KOPT-K1 (cell line): ENCODE measurements around the gene PANX1.
"Not testable (repeated sequence)": the region's sequence is repeated elsewhere in the genome, so short reads cannot be mapped to it uniquely, and the experiment has no call there.

Source experiments
- H3K27ac ChIP-seq: fragments of 200-600 bp; sonication (generic); 2 replicates; pipeline ENCODE4 v1.5.1; 2016; ENCODE audit warnings: antibody characterized with exemption, mild to moderate bottlenecking, low read depth, low read length; ENCODE audit not compliant: poor library complexity, severe bottlenecking
- H3K36me3 ChIP-seq: fragments of 200-600 bp; sonication (generic); 2 replicates; pipeline ENCODE4 v1.5.1; 2017; ENCODE audit warnings: antibody characterized with exemption, mild to moderate bottlenecking, low read length, moderate library complexity; ENCODE audit not compliant: insufficient read depth
- H3K9me3 ChIP-seq: fragments of 200-600 bp; sonication (generic); 2 replicates; pipeline ENCODE4 v1.5.1; 2017; ENCODE audit warnings: antibody characterized with exemption, low read length, mild to moderate bottlenecking; ENCODE audit not compliant: insufficient read depth, poor library complexity, severe bottlenecking

PANX1 gene

DNA sequence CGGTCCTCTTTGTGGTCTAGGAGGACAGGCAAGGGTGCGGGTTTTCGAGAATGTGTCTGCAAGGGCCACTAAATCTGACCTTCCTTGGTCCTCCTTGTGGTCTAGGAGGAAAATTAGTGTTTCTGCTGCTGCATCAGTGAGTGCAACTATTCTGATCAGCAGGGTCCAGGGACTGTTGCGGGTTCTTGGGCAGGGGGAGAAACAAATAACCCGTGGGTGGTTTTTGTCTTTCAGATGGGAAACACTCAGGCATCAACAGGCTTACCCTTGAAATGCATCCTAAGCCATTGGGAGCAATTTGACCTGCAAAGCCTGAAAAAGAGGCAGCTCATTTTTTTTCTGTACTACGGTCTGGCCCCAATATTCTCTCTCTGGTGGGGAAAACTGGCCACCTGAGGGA, 9.0 kb upstream of the PANX1 start:
- not testable (repeated sequence) for H3K36me3 ChIP-seq, H3K27ac ChIP-seq, H3K9me3 ChIP-seq

DNA sequence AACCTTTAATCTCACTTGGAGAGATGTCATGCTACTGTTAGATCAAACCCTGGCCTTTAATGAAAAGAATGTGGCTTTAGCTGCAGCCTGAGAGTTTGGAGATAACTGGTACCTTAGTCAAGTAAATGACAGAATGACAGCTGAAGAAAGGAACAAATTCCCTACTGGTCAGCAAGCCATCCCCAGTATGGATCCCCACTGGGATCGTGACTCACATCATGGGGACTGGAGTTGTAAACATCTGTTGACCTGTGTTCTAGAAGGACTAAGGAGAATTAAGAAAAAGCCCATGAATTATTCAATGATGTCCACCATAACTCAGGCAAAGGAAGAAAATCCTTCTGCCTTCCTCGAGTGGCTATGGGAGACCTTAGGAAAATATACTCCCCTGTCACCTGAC, 8.1 kb upstream of the PANX1 start:
- not testable (repeated sequence) for H3K27ac ChIP-seq, H3K36me3 ChIP-seq
- H3K9me3 ChIP-seq, result peaks cover 12% of the 10 kb centered on the region

DNA sequence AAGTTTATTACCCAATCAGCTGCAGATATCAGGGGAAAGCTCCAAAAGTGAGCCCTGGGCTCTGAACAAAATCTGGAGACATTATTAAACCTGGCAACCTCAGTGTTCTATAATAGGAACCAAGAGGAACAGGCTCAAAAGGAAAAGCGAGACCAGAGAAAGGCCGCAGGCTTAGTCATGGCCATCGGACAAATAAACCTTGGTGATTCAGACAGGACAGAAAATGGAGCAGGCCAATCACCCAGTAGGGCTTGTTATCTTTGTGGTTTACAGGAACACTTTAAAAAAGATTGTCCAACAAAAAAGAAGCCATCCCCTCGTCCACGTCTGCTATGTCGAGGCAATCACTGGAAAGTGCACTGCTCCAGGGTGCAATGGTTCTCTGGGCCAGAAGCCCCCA, 7.7 kb upstream of the PANX1 start:
- Histone ChIP-seq H3K9me3 (peaks cover 14% of the 10 kb centered on the region), H3K36me3 (no peaks in the 10 kb centered on the region), H3K27ac (no peak overlapping the region)

DNA sequence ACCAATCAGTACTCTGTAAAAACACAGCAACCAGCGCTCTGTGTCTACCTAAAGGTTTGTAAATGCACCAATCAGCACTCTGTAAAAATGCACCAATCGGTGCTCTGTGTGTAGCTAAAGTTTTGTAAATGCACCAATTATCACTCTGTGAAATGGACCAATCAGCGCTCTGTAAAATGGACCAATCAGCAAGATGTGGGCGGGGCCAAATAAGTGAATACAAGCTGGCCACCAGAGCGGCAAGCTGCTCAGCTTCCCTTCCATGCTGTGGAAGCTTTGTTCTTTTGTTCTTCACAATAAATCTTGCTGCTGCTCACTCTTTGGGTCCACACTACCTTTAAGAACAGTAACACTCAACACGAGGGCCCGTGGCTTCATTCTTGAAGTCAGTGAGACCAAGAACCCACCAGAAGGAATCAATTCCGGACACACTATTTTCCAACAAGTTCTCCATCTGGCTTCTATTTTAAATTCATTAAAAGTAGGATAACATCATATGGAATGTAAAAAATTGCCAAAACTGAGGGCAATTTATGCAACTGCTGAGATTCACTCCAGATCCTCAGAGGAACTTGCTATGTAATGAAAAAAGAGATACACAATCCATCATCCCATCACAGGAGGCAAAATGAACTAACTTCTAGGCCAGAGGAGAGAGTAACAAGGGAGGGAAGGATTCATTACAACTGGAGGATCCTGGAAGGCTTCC, 3.1 kb upstream of the PANX1 start:
- H3K36me3 ChIP-seq, result no peaks in the 10 kb centered on the region
- peaks cover 14% of the 10 kb centered on the region for H3K9me3 ChIP-seq
- no peak overlapping the region for H3K27ac ChIP-seq

DNA sequence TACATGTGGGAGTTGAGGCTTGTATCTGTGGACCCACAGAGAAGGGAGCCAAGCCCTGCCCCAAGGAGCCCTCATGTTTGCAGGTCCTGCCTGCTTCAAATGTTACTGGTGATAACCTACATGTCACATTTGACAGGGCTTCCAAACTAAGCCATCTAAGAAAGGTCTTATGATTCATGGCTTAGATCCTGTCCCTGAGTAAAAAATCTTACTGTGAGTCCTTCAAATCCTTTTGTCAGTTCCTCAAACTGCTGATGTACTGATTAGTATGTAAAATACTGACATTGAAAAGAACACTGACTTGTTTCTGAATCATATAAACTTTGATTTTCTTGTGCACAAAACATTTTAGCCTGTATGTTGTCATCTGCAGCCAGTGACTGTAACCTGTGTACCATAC, 1.0 kb upstream of the PANX1 start:
- no peaks in the 10 kb centered on the region for H3K36me3 ChIP-seq
- H3K27ac ChIP-seq, result peak overlapping the region; percentile 79
- H3K9me3 ChIP-seq, result peaks cover 14% of the 10 kb centered on the region

DNA sequence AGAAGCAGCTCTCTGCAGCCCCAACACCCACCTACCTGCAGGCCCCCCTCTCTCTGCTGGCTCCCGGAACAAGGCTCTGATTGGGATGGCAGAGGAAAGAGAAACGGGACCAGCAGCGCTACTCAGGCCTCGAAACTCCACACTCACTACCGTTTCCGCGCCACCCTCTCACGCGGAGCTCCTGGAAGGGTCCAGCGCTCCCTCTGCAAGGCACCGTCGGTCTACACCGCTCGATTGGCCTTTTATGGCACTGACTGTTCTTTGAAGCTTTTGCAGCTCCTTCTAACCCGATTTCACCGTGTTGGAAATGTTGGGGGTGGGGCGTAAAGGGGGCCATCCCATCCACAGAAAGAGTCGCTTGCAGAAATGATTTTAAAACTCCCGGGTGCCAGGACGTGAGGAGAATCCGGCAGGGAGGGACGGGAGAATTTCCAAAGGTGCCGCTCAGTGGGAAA, 323 bp upstream of the PANX1 start:
- Histone ChIP-seq H3K27ac (peak overlapping the region; percentile 79), H3K36me3 (no peaks in the 10 kb centered on the region), H3K9me3 (peaks cover 14% of the 10 kb centered on the region)

DNA sequence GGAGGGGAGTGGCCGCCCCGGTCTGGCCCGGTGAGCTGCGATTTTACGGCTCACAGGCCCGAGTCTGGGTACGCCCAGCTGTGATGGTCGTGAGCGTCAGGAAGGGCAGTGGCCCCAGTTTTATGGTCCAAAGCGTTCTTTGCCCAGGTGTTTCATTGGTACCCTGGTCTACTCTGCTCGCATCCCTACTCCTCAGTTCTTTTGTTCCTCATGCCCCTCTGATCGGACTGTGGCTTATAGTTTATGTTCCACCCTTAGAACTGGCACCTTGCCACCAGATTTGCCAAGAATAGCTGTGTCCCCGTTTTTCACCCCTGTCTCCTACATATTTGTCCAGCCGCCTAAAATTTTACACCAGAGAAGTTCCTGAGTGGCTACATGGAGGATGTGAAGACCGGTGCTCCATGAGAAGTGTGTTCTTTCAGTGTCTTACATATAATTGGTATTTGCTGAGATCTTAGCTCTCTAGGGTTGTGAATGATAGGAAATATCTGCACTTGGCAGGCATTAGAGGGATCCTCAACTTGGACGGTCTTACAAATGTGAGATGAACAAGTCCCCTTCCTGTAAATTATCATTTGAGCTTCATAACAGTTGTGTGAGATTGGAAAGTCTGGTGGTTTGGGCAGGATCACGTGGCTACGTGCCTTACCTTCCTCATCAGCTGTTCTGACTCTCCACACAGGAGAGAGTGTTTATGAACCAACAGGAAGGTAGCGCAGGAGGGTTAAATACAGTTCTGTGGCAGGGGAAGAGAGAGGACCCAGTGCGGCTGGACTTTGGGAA, 1.1 kb downstream of the PANX1 start:
- peak overlapping the region; percentile 79 for H3K27ac ChIP-seq
- peaks cover 9% of the 10 kb centered on the region for H3K9me3 ChIP-seq

DNA sequence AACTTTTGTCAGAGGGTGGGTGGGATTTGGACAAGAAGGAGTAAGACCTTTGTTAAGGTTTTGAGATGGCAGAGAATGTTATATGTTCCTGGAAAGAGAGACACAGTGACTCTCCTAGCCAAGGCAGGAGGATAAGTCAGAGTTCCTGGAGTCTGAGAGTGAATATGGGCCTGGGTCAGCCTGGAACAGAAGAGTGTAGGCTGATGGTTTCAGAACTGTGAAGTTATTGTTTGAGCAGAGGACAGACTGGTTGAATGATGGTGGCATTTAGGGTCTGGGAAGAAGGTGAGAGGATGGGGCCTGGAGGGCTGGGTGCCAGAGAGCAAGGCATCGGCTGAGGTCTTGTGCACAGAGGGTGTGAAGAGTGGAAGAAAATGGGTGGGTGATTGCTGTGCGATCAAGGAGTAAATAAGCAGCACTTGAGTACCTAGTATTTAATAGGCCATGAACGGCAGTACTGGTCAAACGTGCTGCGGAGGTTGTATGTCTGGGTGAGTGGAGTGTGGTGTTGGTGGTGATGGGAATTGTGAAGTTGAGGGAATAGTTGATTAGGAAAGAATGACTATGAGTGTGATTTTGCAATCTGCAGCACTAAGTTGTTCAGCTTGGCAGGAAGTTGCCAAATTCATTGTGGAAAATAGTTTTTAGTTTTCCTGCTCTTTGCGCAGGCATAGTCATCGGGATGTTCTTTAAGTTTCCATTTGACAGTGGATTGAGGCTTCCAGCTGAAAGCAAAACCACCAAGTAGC, 1.8 kb downstream of the PANX1 start:
- peak overlapping the region; percentile 79 for H3K27ac ChIP-seq
- no peaks in the 10 kb centered on the region; the same call in 1 of the 2 replicates for H3K36me3 ChIP-seq
- H3K9me3 ChIP-seq, result peaks cover 2% of the 10 kb centered on the region

More for the DNA sequence above, 1.1 kb downstream of the PANX1 start:
- H3K36me3 ChIP-seq, result no peaks in the 10 kb centered on the region

DNA sequence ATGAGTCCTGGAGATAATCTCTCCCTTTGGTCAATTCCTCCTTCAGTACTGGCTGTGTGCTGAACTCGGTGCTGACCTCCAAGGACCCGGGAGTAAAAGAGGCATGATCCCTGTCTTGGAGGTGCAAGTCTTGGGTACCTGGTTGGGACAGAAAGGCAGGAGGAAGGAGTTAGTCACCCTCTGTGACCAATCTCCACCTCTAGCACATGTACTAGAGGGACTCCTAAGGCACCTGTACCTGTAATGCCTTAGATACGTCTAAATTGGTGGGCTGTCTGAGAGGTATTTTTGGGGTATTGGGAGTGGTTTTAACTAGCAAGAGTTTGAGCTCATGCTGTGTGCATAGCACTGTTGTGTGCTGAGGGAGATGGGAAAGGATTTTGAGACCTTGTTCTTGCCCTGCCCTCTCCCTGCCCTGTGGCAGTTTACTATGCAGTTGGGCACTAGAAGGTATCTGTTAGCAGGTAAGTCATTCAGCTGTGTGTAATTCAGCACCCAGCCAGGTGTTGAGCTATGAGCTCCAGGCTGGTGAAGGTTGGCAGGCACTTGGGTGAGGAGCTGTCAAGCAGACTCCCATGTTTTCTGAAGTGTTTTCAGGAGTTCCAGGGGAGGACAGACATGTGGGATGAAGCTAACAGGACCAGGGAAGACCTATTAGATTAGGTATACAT, 2.5 kb downstream of the PANX1 start:
- H3K9me3 ChIP-seq, result peaks cover 4% of the 10 kb centered on the region
- H3K36me3 ChIP-seq, result no peaks in the 10 kb centered on the region; the same call in 1 of the 2 replicates
- no peak overlapping the region for H3K27ac ChIP-seq

DNA sequence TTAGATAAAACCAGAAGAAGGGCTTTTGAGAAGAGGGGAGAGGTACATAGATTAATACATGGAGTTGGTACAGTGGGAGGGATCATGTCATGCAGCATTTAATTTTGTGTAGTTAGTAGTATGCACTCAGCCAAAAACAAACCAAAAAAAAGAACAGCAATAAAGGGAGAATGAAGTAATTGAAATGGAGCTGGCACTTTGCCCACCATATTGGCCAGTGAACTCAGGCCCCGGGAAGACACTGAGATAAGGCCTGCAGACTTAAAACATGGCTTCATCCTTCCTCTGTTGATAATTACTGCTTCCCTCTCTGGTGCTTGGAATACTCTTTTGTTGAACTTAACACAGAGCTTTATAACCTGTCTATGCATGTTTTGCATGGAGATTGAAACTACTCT, 3.1 kb downstream of the PANX1 start:
- Histone ChIP-seq H3K27ac (no peak overlapping the region), H3K36me3 (no peaks in the 10 kb centered on the region; the same call in 1 of the 2 replicates)

DNA sequence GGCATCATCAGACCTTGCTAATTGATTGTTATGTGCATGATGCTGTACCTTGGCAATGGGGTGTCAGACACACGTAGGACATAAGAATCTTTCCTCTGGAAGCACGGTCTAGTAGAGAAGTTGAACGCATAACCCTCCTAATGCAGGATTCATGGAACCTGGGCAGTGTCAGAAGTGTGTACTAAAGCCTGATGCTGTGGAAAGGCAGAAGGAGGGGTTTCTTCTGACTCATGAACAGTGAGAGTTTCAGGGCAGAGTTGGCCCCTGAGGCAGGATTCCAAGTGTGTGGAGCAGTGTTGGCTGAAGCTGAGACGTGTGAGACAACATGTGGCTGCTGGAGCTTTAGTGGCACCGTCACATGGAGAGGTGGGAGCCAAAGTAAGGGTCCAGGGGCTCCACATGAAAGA, 3.5 kb downstream of the PANX1 start:
- Histone ChIP-seq H3K27ac (no peak overlapping the region), H3K9me3 (peaks cover 11% of the 10 kb centered on the region), H3K36me3 (no peaks in the 10 kb centered on the region; the same call in 1 of the 2 replicates)

More for the DNA sequence above, 3.1 kb downstream of the PANX1 start:
- peaks cover 6% of the 10 kb centered on the region for H3K9me3 ChIP-seq

DNA sequence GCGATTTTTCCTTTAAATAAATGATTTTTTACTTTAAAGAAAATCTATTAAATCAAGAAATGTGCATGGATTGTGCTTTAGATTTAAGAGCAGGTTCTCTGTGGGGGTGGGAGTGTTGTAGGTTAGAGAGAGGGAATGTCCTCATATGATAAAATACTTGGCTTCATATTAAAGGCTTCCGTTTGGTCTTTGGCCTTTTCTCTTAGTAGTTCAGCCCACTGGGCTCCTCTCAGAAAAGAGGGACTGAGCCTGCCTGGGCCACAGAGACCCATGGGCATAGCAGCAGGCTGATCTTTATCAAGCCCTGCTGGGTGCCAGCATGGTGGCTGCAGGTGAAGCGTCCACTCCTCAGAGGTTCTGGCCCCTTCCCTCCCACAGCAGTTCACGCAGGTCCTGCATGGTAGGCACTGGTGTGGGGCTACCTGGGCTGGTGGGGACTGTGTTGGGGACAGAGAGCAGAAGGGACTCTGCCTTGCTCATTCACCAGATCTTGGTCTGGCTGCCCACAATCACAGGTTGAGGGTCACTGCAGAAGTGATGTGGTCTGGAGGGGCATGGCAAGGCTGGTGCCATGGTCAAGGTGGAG, 4.3 kb downstream of the PANX1 start:
- Histone ChIP-seq H3K9me3 (peaks cover 13% of the 10 kb centered on the region), H3K27ac (no peak overlapping the region), H3K36me3 (no peaks in the 10 kb centered on the region; the same call in 1 of the 2 replicates)

DNA sequence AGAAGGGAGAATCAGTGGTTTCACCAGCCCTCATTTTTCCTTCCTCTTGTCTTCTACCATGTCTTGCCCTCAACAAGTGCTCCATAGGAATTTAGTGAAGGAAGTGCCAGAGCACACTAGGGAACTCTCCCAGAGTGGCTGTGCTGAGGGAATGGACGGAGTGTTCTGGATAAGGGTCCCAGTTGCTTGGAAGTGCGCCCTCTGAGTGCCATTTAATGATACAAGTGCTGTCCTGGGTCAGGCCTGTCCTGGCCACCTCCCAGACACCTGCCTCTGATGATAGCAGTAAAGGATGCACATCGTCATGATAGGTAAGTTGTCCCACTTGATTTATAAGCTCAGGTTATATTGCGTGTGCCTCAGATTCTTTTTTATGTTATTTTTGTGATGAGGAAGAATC, 5.1 kb downstream of the PANX1 start:
- Histone ChIP-seq H3K9me3 (peaks cover 13% of the 10 kb centered on the region), H3K27ac (no peak overlapping the region), H3K36me3 (no peaks in the 10 kb centered on the region; the same call in 1 of the 2 replicates)
